ENCODE measurements around the gene ERFE.
"Not testable (repeated sequence)": the region's sequence is repeated elsewhere in the genome, so short reads cannot be mapped to it uniquely, and the experiment has no call there.

The ERFE gene, protein sequence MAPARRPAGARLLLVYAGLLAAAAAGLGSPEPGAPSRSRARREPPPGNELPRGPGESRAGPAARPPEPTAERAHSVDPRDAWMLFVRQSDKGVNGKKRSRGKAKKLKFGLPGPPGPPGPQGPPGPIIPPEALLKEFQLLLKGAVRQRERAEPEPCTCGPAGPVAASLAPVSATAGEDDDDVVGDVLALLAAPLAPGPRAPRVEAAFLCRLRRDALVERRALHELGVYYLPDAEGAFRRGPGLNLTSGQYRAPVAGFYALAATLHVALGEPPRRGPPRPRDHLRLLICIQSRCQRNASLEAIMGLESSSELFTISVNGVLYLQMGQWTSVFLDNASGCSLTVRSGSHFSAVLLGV

DNA sequence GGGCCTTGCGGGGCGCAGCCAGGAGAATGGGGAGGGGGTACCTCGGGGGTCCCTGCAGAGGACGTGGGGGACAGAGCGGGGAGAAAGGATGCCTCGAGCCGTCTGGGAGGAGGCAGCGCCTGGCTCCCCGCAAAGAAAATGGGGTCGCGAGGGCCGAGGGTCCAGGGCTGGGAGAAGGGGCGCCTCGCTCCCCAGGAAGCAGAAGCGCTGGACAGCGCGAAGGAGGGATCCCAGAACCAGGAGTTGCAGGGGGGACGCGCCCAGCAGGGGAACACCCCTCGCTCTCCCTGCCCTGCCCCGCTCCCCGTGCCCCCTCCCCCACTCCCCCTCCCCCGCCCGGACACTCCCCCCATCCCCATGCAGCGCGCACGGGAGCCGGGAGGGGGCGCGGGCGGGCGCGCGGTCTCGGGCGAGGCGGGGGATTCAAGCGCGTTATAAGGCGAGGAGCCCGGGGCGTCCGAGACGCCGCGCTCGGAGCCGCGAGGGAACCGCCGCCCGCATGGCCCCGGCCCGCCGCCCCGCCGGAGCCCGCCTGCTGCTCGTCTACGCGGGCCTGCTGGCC is at the start of gene ERFE:
Gene ERFE (plus strand): TSS at position 462 of the 562 bp plus-strand sequence. CDS start 38 bp downstream, at position 500.
- peak; percentile 35 to 37 for DNase-seq

DNA sequence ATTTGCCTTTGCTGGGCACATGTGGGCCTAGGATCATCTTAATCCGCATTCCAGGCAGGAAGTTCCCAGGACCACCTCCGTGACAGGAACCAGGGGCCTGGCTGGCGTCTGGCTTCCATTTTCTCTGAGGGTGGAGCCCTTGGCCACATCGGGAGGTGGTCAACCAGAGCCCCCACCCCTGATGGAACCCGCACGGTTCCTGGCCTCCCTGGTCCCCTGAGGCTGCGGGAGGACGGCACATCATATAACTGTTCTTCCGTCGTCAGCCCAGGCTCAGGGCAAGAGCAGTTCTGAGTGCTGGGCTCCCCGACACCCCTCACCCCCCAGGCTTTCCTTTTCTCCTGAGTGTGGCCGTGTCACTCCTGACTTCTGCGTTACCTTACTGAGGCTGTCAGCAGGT is 45.2 kb upstream of the ERFE start:
- DNase-seq = no peak

DNA sequence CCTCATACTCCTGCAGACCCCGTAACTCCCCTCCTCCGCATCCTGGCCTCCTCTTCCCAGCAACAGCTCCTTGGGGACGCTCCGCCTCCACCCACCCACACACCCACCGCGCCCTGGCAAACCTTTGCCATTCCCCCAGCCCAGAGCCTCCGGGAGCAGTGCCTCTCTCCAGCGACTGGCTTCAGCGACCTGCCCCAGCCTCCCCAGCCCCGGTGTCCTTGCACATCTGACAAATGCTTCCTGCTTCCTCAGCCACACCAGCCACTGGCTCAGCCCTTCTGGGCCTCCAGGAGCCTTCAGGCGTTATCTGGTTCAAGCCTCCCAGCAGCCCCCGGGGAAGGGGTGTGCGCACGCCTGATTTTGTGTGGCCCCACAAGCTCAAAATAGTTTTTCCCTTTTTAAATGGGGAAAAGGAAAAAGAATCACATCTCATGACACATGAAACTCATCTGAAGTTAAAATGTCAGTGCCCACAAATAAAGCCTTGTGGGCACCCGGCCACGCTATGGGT is 44.4 kb upstream of the ERFE start:
- DNase-seq = no peak

DNA sequence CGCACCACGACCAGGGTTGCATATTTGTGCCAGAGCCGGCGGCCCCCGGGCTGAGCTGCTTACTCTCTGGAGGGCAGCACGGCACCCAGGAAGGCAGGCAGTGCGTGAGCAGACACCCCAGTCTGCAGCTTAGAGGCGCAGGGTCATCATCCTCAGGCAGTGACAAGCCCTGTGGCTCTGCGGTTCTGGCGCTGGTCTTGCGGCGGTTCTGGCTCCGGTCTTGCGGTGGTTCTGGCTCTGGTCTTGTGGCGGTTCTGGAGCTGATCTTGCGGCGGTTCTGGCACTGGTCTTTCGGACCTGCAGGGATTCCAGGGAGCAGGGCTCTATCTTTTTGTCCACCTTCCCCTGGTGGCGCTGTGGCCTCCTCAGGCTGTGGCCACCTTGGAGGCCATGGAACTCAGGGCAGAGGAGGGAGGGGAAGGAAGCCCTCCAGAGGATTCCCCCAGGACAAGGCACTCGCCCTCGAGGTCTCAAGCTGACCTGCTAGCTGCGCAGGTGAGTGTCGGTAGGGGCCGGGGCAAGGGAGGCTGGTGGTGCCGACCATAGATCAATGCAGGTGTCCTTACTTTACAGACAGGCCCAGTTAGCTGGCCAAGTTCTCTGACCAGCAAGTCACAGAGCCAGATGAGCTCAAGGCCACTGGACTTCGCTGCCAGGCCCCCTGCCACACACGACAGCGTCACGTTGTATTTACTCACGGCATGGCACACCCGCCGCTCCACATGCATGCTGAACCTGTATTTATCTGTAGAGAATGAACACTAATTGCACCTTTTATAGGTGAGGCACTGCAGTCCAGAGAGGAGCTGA is 43.7 kb upstream of the ERFE start:
- DNase-seq = no peak

DNA sequence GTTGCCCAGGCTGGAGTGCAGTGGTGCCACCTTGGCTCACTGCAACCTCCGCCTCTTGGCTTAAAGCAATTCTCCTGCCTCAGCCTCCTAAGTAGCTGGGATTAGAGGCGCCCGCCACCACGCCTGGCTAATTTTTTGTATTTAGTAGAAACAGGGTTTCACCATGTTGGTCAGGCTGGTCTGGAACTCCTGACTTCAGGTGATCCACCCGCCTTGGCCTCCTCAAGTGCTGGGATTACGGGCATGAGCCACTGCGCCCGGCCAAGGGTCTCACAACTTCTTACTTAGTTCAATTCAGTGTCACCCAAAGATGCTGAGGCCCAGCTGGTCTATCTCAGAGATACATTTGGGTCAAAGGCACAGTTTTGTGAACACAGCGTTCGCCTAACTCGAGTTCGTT is 43.1 kb upstream of the ERFE start:
- DNase-seq = not testable (repeated sequence)

DNA sequence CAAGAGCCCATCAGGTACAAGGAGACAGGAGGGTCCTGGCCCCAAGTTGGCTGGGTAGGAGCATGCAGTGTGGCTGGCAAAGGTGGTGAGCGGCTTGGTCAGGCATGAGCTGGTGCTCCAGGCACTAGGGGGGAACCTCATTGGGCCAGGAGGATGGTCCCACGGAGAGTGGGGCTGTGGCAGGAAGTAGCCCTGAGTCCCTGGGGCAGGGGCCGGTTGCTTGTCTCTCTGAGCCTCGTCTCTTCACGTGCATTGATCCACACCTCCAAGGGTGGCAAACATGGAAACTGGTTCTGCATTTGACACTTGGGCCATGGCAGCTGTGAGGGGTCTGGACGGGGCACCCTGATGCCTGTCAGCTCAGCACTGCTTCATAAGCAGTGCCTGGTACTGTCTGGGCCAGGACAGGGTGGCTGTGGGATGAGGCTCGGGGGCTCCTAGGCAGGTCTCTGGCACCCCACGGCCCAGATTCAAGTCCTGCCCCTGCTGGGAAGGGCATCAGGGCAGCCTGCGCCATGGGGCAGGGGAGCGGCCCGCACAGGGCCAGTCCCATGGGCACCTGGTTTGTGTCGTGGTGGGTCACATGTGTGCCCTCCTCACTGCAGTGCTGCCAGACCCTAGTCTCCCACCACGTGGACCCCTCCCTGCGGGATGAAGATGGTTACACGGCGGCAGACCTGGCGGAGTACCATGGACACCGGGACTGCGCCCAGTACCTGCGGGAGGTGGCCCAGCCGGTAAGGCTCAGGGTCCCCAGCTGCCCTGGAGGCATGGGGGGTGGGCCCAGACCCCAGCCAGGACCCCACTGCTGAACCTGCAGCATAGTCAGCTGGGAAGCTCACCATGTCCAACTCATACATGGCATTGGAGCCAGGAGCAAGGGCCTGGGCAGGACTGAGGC is 42.2 kb upstream of the ERFE start:
- DNase-seq = no peak

DNA sequence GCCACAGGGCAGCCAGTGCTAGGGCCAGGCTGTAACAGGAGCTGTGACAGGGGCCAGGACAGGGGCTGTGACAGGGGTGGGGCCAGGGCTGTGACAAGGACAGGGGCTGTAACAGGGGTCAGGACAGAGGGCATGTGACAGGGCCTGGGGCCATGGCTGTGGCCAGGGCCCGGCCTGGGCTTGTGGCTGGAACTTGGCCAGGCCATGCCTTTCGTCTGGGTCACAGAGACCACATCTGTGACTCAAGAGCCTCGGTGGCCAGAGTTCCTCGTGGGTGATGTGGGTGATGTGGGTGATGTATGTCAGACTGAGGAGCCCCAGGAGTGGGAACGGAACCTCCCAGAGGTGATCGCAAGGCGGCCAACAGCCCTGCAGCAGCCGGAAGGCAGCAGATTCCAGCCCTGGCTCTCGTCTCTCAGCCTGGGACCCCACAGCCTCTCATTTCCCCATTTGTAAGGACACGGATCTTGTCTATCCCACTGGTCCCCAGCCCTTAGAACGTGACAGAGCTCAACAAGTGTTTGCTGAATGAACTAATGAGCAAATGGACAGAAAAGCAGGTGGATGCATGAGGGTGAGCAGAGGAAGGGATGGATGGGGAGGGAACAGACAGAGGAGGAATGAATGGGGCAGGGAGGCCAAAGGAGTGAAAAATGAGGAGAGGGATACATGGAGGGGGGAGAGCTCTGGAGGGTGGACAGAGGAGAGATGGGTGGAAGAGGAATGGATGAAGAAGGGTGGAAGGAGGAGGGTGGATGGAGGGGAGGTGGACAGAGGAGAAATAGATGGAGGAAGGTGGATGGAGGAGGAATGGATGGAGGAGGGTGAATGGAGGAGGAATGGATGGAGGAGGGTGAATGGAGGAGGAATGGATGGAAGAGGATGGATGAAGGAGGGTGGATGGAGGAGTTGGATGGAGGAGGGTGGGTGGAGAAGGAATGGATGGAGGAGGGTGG is 41.3 kb upstream of the ERFE start:
- DNase-seq = no peak

DNA sequence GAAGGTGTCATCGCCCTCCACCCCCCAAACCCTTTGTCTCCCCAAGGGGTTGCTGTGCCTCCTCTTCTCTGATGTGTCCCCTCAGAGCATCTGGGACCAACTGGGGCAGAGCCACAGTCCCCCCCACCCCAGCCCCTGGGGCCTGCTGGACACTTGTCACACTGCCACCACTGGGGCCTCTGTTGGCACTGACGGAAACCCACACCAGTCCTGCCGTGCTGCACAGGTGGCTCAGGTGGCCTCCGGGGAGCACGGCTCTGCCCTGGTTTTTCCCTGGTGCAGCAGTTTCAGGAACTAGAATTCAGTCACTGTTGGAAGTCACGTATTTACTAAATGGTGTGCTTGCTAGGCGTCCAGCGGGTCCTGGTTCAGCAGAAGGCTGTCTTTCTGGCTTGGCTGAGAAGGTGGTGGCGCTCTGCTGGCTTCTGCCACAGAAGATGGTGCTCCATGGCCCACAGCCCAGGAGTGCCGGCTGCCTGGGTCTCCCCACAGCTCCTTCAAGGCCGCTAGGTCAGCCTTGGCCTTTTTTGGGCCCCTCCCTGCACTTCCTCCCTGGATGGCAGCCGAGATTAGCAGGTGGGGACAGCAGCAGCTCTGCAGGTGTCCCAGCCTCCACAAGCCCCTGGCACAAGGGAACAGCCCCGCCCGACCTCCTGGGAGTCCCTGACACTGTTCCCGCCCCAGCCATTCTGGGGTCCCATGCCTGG is 38.9 kb upstream of the ERFE start:
- DNase-seq = no peak

DNA sequence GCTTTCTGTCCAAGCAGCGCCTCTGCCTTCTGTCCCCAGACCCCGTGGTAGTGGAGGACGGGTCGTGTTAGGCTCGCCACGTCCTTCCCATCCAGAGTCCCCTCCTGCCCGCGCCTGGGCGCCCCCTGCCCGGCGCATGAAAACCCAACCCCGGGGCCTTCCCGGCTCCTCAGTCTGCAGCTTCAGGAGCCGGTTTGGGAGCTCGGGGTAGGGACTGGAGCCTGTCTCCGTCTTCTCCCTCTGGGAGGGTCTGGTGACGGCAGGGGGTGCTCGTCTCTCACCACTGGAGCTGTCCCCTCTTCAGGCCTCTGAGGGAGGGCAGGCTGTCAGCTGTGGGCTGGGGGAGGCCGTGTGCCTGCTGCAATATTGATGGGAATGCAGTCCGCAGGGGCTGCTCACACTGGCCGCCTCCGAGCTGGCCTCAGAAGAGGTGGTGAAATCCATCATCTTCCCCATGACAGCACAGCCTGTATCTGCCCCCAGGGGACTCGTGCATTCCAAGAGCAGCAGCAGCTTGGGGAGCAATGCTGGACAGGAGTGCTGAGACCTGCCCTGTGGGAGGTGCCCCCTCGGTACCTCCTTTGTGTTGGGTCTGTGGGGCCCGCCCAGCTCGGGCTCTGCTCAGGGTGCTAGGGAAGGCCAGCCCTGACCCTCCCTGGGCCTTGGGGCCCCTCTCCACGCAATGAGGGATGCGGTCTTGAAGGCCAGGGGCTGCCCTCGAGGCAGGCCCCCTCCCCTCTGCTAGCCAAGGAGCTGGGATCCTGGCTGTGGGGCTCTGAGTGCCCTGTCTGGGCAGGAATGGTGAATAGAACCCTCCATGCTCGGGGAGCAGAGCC is 38.1 kb upstream of the ERFE start:
- no peak for DNase-seq

DNA sequence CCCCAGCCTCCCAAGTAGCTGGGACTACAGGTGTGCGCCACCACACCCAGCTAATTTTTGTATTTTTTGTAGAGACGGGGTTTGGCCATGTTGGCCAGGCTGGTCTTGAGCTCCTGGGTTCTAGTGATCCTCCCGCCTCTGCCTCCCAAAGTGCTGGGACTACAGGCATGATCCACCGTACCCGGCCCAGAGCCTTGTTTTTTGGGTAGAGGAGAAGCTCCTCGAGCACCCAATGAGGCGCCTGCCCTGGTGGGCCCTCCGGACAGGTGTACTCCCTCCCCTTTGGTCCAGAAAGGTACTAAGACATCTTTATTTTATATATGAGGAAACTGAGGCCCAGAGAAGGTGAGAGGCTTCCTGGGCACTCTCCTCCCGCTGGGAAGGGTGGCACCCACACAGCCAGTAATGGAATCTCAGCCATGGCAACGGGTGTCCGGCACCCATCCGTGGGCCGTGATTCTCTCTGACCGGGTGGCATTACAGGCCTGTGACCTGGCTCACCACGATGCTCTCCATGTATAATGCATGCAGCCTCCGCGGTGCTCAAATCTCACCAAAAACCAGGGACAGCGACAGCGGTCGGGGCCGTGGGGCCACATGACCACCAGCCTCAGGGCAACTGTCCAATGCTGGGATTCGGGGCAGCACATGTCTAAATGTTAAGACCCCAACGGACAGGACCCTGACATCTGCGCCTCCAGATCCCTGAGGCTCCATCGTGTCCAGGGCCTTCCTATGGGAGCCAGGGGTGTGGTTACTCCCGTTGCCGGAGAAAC is 37.1 kb upstream of the ERFE start:
- no peak for DNase-seq

DNA sequence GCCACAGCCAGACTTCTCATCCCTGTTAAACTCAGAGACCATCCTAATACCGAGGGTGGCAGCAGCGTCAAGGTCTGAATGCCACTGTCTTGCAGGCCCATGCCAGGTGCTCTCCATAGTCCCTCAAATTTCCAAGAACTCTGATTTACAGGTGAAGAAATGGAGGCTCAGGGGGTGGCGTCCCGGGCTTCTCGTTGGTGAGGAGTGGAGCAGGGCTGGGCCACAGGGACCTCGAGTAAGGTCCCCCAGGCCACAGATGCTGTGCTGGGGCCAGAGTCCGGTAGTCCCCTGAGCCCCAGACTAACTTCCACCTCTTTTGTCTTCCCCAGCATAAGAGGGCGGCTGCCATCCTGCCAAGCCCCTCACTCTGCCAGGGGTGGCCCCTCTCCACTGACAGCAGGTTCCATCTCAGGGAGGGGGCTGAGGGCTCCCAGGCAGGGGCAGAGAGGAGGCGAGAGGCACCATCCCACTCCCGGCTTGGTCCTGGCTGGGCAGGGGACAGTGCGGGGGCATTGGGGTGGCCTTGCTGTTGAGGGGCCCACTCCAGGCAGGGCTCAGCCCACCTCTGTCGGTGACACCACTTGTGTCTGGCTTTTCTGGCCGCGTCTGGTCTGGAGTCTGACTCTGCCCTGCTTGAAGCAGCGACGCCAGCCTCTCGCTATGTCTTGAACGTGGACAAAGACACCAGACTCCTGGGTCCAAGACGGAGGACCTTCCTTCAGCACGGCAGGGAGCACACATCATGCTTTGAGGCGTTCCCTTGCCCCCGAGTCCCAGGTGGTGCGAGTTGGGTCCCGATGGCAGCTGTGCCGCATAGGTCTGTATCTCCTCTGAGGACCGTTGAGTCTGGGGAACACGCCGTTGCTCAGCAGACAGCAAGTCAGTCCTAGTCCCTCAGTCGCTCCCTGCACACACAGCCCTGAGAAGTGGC is 36.2 kb upstream of the ERFE start:
- DNase-seq = no peak

DNA sequence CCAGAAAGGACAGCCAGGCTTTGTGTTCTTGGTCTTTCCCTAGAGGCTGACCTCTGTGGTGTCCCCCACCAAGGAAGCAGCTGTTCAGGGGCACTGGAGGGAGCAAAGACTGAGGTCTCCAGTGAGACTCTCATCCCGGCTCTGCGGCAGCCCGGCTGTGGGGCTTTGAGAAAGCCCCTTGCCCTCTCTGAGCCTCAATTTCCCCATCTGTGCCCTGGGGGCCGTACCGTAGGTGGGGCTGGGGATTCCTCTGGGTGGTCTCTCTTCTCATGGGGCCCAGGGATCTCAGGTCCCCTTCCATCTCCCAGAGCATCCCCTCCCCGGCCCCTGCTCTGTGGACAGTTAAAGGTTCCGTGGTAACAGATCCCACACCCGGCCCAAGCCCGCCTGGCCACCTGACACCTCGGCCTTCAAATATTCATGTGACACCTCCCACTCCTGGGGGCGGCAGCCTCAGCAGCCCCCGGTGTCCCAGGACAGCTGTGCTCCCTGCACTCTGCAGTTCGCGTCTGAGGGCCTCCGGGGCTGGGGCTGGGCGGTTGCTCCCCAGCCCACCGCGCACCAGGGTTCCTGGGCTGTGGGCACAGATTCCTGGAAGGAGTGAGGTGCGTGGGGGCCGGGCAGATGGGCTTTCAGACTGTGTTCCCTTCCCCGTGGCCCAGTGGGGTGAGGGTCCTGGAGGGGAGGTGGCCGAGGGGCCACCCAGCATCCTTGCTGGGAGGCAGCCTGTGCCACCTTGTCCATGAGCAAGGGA is 35.4 kb upstream of the ERFE start:
- DNase-seq = no peak

DNA sequence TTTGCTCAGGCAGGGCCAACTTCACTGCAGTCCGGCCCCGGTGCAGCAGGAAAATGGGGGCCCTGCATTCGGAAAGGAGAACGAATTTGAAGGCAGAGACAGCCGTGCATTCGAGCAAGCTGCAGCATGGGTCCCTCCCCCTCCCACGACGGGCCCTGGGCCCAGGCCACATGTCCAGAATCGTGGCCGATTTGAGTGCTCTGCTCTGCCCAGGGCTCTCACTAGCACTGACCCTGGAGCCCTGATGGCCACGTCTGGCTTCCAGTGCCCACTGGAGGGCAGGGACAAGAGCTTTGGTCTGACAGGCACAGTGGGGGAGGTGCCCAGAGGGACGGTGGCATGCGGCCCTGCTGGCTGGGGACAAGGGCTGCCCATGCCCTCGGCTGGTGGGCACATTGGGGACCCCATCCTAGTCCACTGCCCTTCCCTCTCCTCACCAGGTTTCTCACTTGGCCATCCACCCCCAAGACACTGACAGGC is 34.7 kb upstream of the ERFE start:
- DNase-seq = no peak

DNA sequence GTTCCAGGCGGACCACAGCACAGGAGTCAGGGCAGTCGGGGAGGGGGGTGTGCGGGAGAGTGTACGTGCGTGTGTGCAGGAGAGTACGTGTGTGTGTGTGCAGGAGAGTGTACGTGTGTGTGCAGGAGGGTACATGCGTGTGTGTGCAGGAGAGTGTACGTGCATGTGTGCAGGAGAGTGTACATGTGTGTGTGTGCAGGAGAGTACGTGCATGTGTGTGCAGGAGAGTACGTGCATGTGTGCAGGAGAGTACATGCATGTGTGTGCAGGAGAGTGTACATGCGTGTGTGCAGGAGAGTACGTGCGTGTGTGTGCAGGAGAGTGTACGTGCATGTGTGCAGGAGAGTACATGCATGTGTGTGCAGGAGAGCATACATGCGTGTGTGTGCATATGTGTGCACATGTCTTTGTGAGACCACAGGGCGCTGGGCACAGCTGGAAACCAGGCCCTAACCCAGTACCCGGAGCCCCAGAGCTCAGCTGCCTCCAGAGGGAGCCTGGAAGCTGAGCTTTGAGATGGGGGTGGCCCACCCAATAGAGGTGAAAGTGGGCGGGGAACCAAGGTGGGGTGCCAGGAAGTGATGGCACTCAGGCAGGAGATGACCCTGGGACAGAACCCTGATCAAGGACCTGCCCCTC is 34.2 kb upstream of the ERFE start:
- DNase-seq = no peak

DNA sequence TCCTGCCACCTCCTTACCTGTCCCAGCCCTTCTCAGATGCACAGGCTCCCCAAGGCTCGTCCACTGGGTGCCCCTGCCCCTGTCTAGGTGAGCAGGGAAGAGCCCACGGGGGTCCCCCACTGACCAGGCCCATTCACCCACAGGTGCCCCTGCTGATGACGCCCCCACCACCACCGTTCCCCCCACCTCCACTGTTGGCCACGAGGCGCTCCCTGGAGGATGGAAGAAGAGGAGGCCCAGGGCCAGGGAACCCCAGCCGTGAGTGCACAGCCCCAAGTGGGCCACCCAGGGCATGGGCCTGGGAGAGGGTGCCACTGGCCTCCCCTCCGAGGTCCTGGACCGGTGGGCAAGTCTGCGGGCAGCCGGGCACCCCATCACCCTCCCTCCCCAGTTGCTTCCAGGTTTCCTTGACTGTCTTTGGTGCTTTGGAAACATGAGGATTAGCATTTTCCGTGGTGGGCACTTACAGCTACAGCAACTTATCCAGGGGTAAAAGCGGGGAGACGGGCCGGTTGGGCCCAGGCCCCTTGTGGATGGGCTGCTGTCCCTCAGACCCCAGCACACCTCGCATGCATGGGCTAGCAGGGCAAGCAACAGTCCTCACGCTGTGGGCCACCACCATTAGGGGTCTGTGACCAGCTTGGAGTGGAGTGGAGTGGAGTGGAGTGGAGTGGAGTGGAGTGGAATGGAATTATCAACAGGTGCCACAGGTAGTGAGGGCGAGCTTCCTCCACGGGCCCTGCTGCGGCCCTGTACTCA is 33.5 kb upstream of the ERFE start:
- no peak for DNase-seq

DNA sequence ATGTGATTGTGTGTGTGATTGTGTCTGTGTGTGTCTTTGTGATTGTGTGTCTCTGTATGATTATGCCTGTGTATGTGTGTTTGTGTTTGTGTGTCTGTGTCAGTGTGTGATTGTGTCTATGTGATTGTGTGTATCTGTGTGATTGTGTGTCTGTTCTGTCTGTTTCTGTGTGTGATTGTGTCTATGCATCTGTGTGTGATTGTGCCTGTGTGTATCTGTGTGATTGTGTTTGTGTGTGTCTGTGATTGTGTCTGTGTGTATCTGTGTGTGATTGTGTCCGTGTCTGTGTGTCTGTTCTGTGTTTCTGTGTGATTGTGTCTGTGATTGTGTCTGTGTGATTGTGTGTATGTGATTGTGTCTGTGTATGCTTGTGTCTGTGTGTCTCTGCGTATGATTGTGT is 32.4 kb upstream of the ERFE start:
- no peak for DNase-seq

Data from activated CD4-positive, alpha-beta T cell treated with anti-CD3 and anti-CD28 coated beads for 4 hours (primary cell).